ENCODE data around the gene CYP3A7.
"Not testable (repeated sequence)": the region's sequence is repeated elsewhere in the genome, so short reads cannot be mapped to it uniquely, and the experiment has no call there.

CYP3A7 gene

DNA sequence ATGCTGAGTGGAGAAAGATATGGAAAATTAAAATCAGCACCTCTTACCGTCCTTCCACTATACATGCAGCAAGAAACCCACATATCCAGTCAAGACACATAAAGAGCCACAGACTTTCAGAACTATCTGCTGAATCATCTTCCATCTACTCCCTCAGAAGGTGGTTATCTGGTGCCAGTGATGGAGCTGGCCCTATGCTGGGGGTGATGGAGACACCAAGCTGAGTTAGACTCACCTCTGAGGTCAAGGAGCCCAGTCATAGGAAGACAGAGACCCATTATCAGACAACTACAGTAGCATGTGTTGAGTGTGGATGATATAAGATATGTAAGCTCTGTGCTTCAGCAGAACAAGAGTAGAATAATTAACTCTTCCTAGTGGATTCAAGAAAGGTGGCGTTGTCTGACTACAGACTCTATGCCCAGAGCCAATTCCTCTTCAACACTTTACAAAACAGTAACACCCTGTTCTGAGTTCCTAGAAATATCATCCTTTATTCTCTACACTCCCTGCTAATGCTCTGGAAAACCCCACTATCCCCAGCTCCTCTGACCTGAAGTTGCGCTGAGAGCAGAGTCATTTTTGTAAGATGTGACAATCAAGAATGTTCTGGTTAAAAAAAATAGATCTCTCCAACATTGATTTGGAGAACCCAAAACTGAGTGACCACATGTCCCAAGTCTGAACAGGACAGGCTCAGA is 69.5 kb downstream of the CYP3A7 start:
- no peak for DNase-seq

GRCh38 chr7:99657879-99658278 is 77.1 kb downstream of the CYP3A7 start:
- DNase-seq = not testable (repeated sequence)

Data from CD4-positive, alpha-beta T cell treated with Interleukin-21 for 1 hour (primary cell).